Measurements from ENCODE around the gene PLD5. TPM values are rescaled to one million over a fixed set of nuclear protein-coding genes. Genes with fewer than 3 reads are reported as not detected.
A peak's percentile ranks its signal among the peaks of the same experiment; 100 is the strongest.

Gene PLD5
- total and polyA plus RNA-seq, 2 of the 13 experiments (the other 11 are each of a cell fraction or from before 2014, with no cell fraction given) = not detected

- no peaks in the 10 kb centered on the region for H3K27me3 ChIP-seq (ENCODE audit: control insufficient read depth in 1 of 2, insufficient read depth in 2 of 2, low read length in 2 of 2)
- POLR2A ChIA-PET = no interaction called here
- no peak for DNase-seq (ENCODE audit: low spot score)
- H3K4me3 ChIP-seq (replicated peaks in 1 of 3; ENCODE audit: insufficient read depth in 1 of 3, low read depth in 2 of 3, low read length in 3 of 3) = no peak overlapping the region
- WGBS (ENCODE audit: low lambda C conversion rate) = under 1% methylated on average over 6 of the region's 6 CpGs
- CTCF ChIA-PET (ENCODE audit: low intra/inter-chr PET ratio, low total read pairs) = no interaction called here
- no peak overlapping the region for H3K27ac ChIP-seq (ENCODE audit: extremely low read length, insufficient read depth, low read length)
- no peaks in the 10 kb centered on the region for H4K20me1 ChIP-seq (ENCODE audit: insufficient read depth, low read length)
- in situ Hi-C loops (cut with HindIII; ENCODE audit: extremely low pct_ligation_motif_present, low pct_unique_long_range_greater_than_20kb) = no loop called here
- H3K36me3 ChIP-seq (replicated peaks in 1 of 2; ENCODE audit: control insufficient read depth in 1 of 2, insufficient read depth in 2 of 2, low read length in 2 of 2) = no peaks in the 10 kb centered on the region
- no peak overlapping the region for H3K9ac ChIP-seq (ENCODE audit: insufficient read depth, low read depth, low read length)
- H2AFZ ChIP-seq (ENCODE audit: low read length) = no peak overlapping the region
- no peaks in the 10 kb centered on the region for H3K9me3 ChIP-seq (ENCODE audit: low read length)
- BruUV-seq (replicated peaks) = no TSS peak
- intact Hi-C loops (cut with micrococcal nuclease; ENCODE audit: unreplicated experiment) = no loop called here
- H3K4me2 ChIP-seq (ENCODE audit: low read depth, low read length) = no peak overlapping the region
- no peak for TF ChIP-seq NR2F6 (IDR thresholded peaks at IDR 0.05)
- no peak for TF ChIP-seq NR2F6 (CRISPR knock-in tag; IDR thresholded peaks at IDR 0.05)
- peak in 1 of 2 experiments; percentile 57; a peak in 3 of 4 replicates for TF ChIP-seq MAFK (conservative IDR thresholded peaks at IDR 0.05 in 1 of 2, IDR thresholded peaks at IDR 0.05 in 1 of 2; ENCODE audit: low read length in 2 of 2)
- FAIRE-seq = no peak
- no peaks in the 10 kb centered on the region for H3K79me2 ChIP-seq (ENCODE audit: insufficient read depth, low read length)
- no peak for ATAC-seq
- H3K4me1 ChIP-seq (ENCODE audit: insufficient read depth, low read length) = no peaks in the 10 kb centered on the region
These were observed 22.6 kb upstream of the PLD5 start for GRCh38 chr1:242546849-242547729.

DNA sequence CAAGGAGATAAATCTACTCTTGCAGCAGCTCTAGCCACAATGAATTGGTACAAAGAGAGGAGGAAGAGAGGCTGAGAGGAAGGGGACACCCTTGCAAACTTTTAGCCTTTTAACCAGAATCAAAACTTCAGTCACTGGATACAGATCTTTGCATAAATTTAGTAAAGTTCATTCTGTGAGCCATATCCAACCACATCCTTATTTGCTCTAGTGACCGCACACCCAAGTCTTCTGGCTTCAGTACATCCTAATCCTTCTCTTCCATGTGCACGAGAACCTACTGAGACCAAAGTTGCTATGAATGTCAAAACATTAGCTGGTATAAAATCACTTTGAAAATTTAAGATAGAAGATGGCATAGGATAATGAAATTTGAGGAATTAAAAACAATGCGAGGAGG lies 21.9 kb upstream of the PLD5 start:
- BruUV-seq (replicated peaks) = no TSS peak
- H3K27me3 ChIP-seq (ENCODE audit: control insufficient read depth in 1 of 2, insufficient read depth in 2 of 2, low read length in 2 of 2) = no peaks in the 10 kb centered on the region
- H3K27ac ChIP-seq (ENCODE audit: extremely low read length, insufficient read depth, low read length) = no peak overlapping the region
- no peak overlapping the region for H3K9ac ChIP-seq (ENCODE audit: insufficient read depth, low read depth, low read length)
- H3K36me3 ChIP-seq (replicated peaks in 1 of 2; ENCODE audit: control insufficient read depth in 1 of 2, insufficient read depth in 2 of 2, low read length in 2 of 2) = no peaks in the 10 kb centered on the region
- ChIA-PET POLR2A (no interaction called here), CTCF (ENCODE audit: low intra/inter-chr PET ratio, low total read pairs) (no interaction called here)
- no peaks in the 10 kb centered on the region for H3K79me2 ChIP-seq (ENCODE audit: insufficient read depth, low read length)
- intact Hi-C loops (cut with micrococcal nuclease; ENCODE audit: unreplicated experiment) = no loop called here
- H3K4me3 ChIP-seq (replicated peaks in 1 of 3; ENCODE audit: insufficient read depth in 1 of 3, low read depth in 2 of 3, low read length in 3 of 3) = no peak overlapping the region
- TF ChIP-seq ZNF879 (CRISPR knock-in tag; IDR thresholded peaks at IDR 0.05) (no peak), TAF1 (CRISPR knock-in tag; IDR thresholded peaks at IDR 0.05) (no peak), RCOR2 (CRISPR knock-in tag; IDR thresholded peaks at IDR 0.05) (no peak), ISX (CRISPR knock-in tag; conservative IDR thresholded peaks at IDR 0.05) (no peak), POLR2AphosphoS5 (IDR thresholded peaks at IDR 0.05; ENCODE audit: low read depth, low read length) (no peak)
- no peak for DNase-seq (ENCODE audit: low spot score)
- H3K9me3 ChIP-seq (ENCODE audit: low read length) = no peaks in the 10 kb centered on the region
- WGBS (ENCODE audit: low lambda C conversion rate) = 2% methylated on average over 3 of the region's 3 CpGs
- no peaks in the 10 kb centered on the region for H4K20me1 ChIP-seq (ENCODE audit: insufficient read depth, low read length)
- in situ Hi-C loops (cut with HindIII; ENCODE audit: extremely low pct_ligation_motif_present, low pct_unique_long_range_greater_than_20kb) = no loop called here
- no peak for FAIRE-seq
- H3K4me2 ChIP-seq (ENCODE audit: low read depth, low read length) = no peak overlapping the region
- no peak overlapping the region for H2AFZ ChIP-seq (ENCODE audit: low read length)
- no peaks in the 10 kb centered on the region for H3K4me1 ChIP-seq (ENCODE audit: insufficient read depth, low read length)
- no peak for ATAC-seq
